ENCODE measurements around the gene RECQL. TPM values are rescaled to one million over a fixed set of nuclear protein-coding genes. Genes with fewer than 3 reads are reported as not detected.

RECQL gene
- polyA plus RNA-seq, 3 donors, result 16.0 to 21.7 (median 18.6) TPM

- Mint-ChIP-seq H3K27ac (no peak overlapping the region), H3K27me3 (ENCODE audit: low read depth in 3 of 3) (no peaks in the 10 kb centered on the region), H3K4me1 (peaks cover 14% of the 10 kb centered on the region), H3K9me3 (no peaks in the 10 kb centered on the region), H3K36me3 (peaks cover 66 to 78% of the 10 kb centered on the region in 2 donors), H3K4me3 (no peak overlapping the region)
- TF ChIP-seq CTCF (IDR thresholded peaks at IDR 0.05), result no peak
- Histone ChIP-seq H3K36me3 (replicated peaks in 1 of 2; ENCODE audit: control insufficient read depth in 1 of 2, insufficient read depth in 2 of 2, low read length in 2 of 2) (peaks cover 76 to 91% of the 10 kb centered on the region in 2 donors), H3K9ac (ENCODE audit: insufficient read depth, low read length, poor library complexity, severe bottlenecking) (no peak overlapping the region), H4K20me1 (ENCODE audit: insufficient read depth, low read length) (peaks cover 54% of the 10 kb centered on the region), H3K4me2 (replicated peaks; ENCODE audit: extremely low read depth, low read length, poor library complexity, severe bottlenecking) (no peak overlapping the region), H3K27me3 (ENCODE audit: control insufficient read depth in 2 of 2, insufficient read depth in 2 of 2, low read length in 2 of 2) (no peaks in the 10 kb centered on the region), H3K79me2 (ENCODE audit: insufficient read depth, low read length) (peaks cover 50% of the 10 kb centered on the region), H3K9me3 (replicated peaks in 1 of 2; ENCODE audit: control insufficient read depth in 1 of 2, insufficient read depth in 1 of 2, low read length in 2 of 2) (no peaks in the 10 kb centered on the region), H3K27ac (ENCODE audit: low read depth in 1 of 2, low read length in 2 of 2) (no peak overlapping the region), H2AFZ (ENCODE audit: insufficient read depth, low read depth, low read length, poor library complexity, severe bottlenecking) (no peak overlapping the region), H3K4me3 (replicated peaks in 1 of 3; ENCODE audit: low read depth in 2 of 3, low read length in 3 of 3) (no peak overlapping the region), H3K4me1 (ENCODE audit: control insufficient read depth in 1 of 2, insufficient read depth in 2 of 2, low read length in 2 of 2) (peaks cover 1 to 2% of the 10 kb centered on the region in 2 donors)
- no peak for DNase-seq
- intact Hi-C loops (cut with micrococcal nuclease), result no loop called here
Observed at GRCh38 chr12:21444193-21445146, 57.0 kb downstream of the RECQL start.

GRCh38 chr12:21439347-21439746 lies 62.1 kb downstream of the RECQL start:
- intact Hi-C loops (cut with micrococcal nuclease), result loop anchor here in 1 of 2 donors (10.0 kb wide), 1 partner anchor 65 kb away; the partner anchor contains the start of genes GOLT1B and RECQL
- Histone ChIP-seq H3K79me2 (ENCODE audit: insufficient read depth, low read length) (peaks cover 69% of the 10 kb centered on the region), H3K36me3 (replicated peaks in 1 of 2; ENCODE audit: control insufficient read depth in 1 of 2, insufficient read depth in 2 of 2, low read length in 2 of 2) (peaks cover 30 to 40% of the 10 kb centered on the region in 2 donors), H3K4me2 (replicated peaks; ENCODE audit: extremely low read depth, low read length, poor library complexity, severe bottlenecking) (no peak overlapping the region), H3K9me3 (replicated peaks in 1 of 2; ENCODE audit: control insufficient read depth in 1 of 2, insufficient read depth in 1 of 2, low read length in 2 of 2) (no peaks in the 10 kb centered on the region), H3K27me3 (ENCODE audit: control insufficient read depth in 2 of 2, insufficient read depth in 2 of 2, low read length in 2 of 2) (peaks cover 9 to 16% of the 10 kb centered on the region in 2 donors), H3K4me3 (replicated peaks in 1 of 3; ENCODE audit: low read depth in 2 of 3, low read length in 3 of 3) (no peak overlapping the region), H3K4me1 (ENCODE audit: control insufficient read depth in 1 of 2, insufficient read depth in 2 of 2, low read length in 2 of 2) (peaks cover 20 to 24% of the 10 kb centered on the region in 2 donors), H3K27ac (ENCODE audit: low read depth in 1 of 2, low read length in 2 of 2) (peak overlapping the region in 1 of 2 donors; percentile 44), H3K9ac (ENCODE audit: insufficient read depth, low read length, poor library complexity, severe bottlenecking) (no peak overlapping the region), H2AFZ (ENCODE audit: insufficient read depth, low read depth, low read length, poor library complexity, severe bottlenecking) (no peak overlapping the region), H4K20me1 (ENCODE audit: insufficient read depth, low read length) (peaks cover 42% of the 10 kb centered on the region)
- no CpG with 5 or more reads among the region's 3 CpGs for WGBS (ENCODE audit: insufficient coverage)
- no peak overlapping the region for H3K4me3 Mint-ChIP-seq
- TF ChIP-seq CTCF (IDR thresholded peaks at IDR 0.05), result no peak
- peaks cover 36% of the 10 kb centered on the region for H3K4me1 Mint-ChIP-seq
- H3K27ac Mint-ChIP-seq, result peak overlapping the region in 1 of 7 donors; percentile 21
- peaks cover 0 to 2% (median 0%) of the 10 kb centered on the region in 7 donors for H3K9me3 Mint-ChIP-seq
- peaks cover 32% of the 10 kb centered on the region in 2 donors for H3K36me3 Mint-ChIP-seq
- no peak for DNase-seq
- peaks cover 3 to 14% (median 11%) of the 10 kb centered on the region in 3 donors for H3K27me3 Mint-ChIP-seq (ENCODE audit: low read depth in 3 of 3)

Measured in CD14-positive monocyte (primary cell).